Measurements from ENCODE around the gene ATP5F1C. TPM values are rescaled to one million over a fixed set of nuclear protein-coding genes. Genes with fewer than 3 reads are reported as not detected.
"Not testable (repeated sequence)": the region's sequence is repeated elsewhere in the genome, so short reads cannot be mapped to it uniquely, and the experiment has no call there.

The ATP5F1C gene
- 100 to 1,000 TPM; 174 to 218 (median 205) TPM for total RNA-seq

- TF ChIP-seq CTCF (IDR thresholded peaks at IDR 0.05), result no peak
- ATAC-seq (ENCODE audit: low FRiP score) (peak; percentile 98), DNase-seq (ENCODE audit: low spot score) (peak; percentile 93)
Observed at GRCh38 chr10:7787857-7788638, at the start of gene ATP5F1C, which contains the start of gene KIN. ATP5F1C (plus strand) TSS chr10:7788177; CDS start chr10:7788208, 31 bp downstream. KIN (minus strand) TSS chr10:7787993; CDS start chr10:7787933, 60 bp downstream.

- DNase-seq (ENCODE audit: low spot score) (no peak), ATAC-seq (ENCODE audit: low FRiP score) (no peak)
- no peak for TF ChIP-seq CTCF (IDR thresholded peaks at IDR 0.05)
Observed at GRCh38 chr10:7738536-7739407, 49.2 kb upstream of the ATP5F1C start.

- ATAC-seq (ENCODE audit: low FRiP score) (no peak), DNase-seq (ENCODE audit: low spot score) (no peak)
- TF ChIP-seq CTCF (IDR thresholded peaks at IDR 0.05), result no peak
Observed at GRCh38 chr10:7744307-7744706, 43.7 kb upstream of the ATP5F1C start.

- not testable (repeated sequence) for DNase-seq (ENCODE audit: low spot score); ATAC-seq (ENCODE audit: low FRiP score)
Observed at GRCh38 chr10:7748637-7749036, 39.3 kb upstream of the ATP5F1C start.

- TF ChIP-seq CTCF (IDR thresholded peaks at IDR 0.05), result no peak
- DNase-seq (ENCODE audit: low spot score), result no peak
- no peak for ATAC-seq (ENCODE audit: low FRiP score)
Observed at GRCh38 chr10:7750222-7750621, 37.8 kb upstream of the ATP5F1C start.

- ATAC-seq (ENCODE audit: low FRiP score) (no peak), DNase-seq (ENCODE audit: low spot score) (no peak)
- TF ChIP-seq CTCF (IDR thresholded peaks at IDR 0.05), result no peak
Observed at GRCh38 chr10:7752251-7752650, 35.7 kb upstream of the ATP5F1C start.

GRCh38 chr10:7755103-7755502, 32.9 kb upstream of the ATP5F1C start:
- no peak for ATAC-seq (ENCODE audit: low FRiP score)
- DNase-seq (ENCODE audit: low spot score), result no peak
- no peak for TF ChIP-seq CTCF (IDR thresholded peaks at IDR 0.05)
